ENCODE results near the gene PLA2G4B.

- no peak for TF ChIP-seq TCF7L2 (IDR thresholded peaks at IDR 0.05; ENCODE audit: low read depth, low read length)
- TF ChIP-seq, protein P1, sequence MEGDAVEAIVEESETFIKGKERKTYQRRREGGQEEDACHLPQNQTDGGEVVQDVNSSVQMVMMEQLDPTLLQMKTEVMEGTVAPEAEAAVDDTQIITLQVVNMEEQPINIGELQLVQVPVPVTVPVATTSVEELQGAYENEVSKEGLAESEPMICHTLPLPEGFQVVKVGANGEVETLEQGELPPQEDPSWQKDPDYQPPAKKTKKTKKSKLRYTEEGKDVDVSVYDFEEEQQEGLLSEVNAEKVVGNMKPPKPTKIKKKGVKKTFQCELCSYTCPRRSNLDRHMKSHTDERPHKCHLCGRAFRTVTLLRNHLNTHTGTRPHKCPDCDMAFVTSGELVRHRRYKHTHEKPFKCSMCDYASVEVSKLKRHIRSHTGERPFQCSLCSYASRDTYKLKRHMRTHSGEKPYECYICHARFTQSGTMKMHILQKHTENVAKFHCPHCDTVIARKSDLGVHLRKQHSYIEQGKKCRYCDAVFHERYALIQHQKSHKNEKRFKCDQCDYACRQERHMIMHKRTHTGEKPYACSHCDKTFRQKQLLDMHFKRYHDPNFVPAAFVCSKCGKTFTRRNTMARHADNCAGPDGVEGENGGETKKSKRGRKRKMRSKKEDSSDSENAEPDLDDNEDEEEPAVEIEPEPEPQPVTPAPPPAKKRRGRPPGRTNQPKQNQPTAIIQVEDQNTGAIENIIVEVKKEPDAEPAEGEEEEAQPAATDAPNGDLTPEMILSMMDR (IDR thresholded peaks at IDR 0.05), result no peak
- no peak for TF ChIP-seq POLR2AphosphoS5 (IDR thresholded peaks at IDR 0.05; ENCODE audit: low read depth, low read length)
Observed at GRCh38 chr15:41821831-41822230, 16.8 kb upstream of the PLA2G4B start.
